WERI-Rb-1 (cell line): ENCODE measurements around the gene NRG3.

Source experiments
- DNase-seq: peaks from one replicate; pipeline ENCODE4 v3.0.0-alpha.2; 2020
- H3K27ac ChIP-seq: fragments of 250-450 bp; sonication (Bioruptor Pico); 2 replicates; pipeline ENCODE4 v1.5.1; 2020; ENCODE audit warnings: mild to moderate bottlenecking, moderate library complexity
- H3K27me3 ChIP-seq: fragments of 250-450 bp; sonication (Bioruptor Pico); 2 replicates; pipeline ENCODE4 v1.5.1; 2021; ENCODE audit warnings: mild to moderate bottlenecking, low read depth, moderate library complexity; ENCODE audit not compliant: insufficient read depth, severe bottlenecking
- H3K36me3 ChIP-seq: fragments of 250-450 bp; sonication (Bioruptor Pico); 2 replicates; pipeline ENCODE4 v1.5.1; 2020; ENCODE audit warnings: mild to moderate bottlenecking, moderate library complexity
- H3K4me3 ChIP-seq: 2 replicates; pipeline ENCODE4 v1.5.1; 2011; ENCODE audit warnings: low read depth, mild to moderate bottlenecking, control low read depth, low read length
- H3K9me3 ChIP-seq: fragments of 250-450 bp; sonication (Bioruptor Pico); 2 replicates; pipeline ENCODE4 v1.5.1; 2021; ENCODE audit warnings: mild to moderate bottlenecking, moderate library complexity; ENCODE audit not compliant: severe bottlenecking
- TF ChIP-seq, protein P1 (sequence below): IDR thresholded peaks from 2 replicates; pipeline ENCODE4 v1.5.1; 2011; ENCODE audit warnings: low read depth, mild to moderate bottlenecking, control low read depth, inconsistent platforms, low read length

The NRG3 gene

GRCh38 chr10:82692458-82692857 lies 817.5 kb downstream of the NRG3 start:
- Histone ChIP-seq H3K27ac (no peak overlapping the region), H3K36me3 (no peaks in the 10 kb centered on the region), H3K4me3 (no peak overlapping the region), H3K27me3 (no peaks in the 10 kb centered on the region), H3K9me3 (peaks cover 2% of the 10 kb centered on the region)
- no peak for DNase-seq
- TF ChIP-seq, protein P1, sequence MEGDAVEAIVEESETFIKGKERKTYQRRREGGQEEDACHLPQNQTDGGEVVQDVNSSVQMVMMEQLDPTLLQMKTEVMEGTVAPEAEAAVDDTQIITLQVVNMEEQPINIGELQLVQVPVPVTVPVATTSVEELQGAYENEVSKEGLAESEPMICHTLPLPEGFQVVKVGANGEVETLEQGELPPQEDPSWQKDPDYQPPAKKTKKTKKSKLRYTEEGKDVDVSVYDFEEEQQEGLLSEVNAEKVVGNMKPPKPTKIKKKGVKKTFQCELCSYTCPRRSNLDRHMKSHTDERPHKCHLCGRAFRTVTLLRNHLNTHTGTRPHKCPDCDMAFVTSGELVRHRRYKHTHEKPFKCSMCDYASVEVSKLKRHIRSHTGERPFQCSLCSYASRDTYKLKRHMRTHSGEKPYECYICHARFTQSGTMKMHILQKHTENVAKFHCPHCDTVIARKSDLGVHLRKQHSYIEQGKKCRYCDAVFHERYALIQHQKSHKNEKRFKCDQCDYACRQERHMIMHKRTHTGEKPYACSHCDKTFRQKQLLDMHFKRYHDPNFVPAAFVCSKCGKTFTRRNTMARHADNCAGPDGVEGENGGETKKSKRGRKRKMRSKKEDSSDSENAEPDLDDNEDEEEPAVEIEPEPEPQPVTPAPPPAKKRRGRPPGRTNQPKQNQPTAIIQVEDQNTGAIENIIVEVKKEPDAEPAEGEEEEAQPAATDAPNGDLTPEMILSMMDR = no peak

GRCh38 chr10:82721831-82722230 lies 846.8 kb downstream of the NRG3 start:
- TF ChIP-seq, protein P1 = no peak
- H3K9me3 ChIP-seq = no peaks in the 10 kb centered on the region
- DNase-seq = no peak
- no peak overlapping the region for H3K27ac ChIP-seq
- no peak overlapping the region for H3K4me3 ChIP-seq
- no peaks in the 10 kb centered on the region for H3K27me3 ChIP-seq
- H3K36me3 ChIP-seq = no peaks in the 10 kb centered on the region

DNA sequence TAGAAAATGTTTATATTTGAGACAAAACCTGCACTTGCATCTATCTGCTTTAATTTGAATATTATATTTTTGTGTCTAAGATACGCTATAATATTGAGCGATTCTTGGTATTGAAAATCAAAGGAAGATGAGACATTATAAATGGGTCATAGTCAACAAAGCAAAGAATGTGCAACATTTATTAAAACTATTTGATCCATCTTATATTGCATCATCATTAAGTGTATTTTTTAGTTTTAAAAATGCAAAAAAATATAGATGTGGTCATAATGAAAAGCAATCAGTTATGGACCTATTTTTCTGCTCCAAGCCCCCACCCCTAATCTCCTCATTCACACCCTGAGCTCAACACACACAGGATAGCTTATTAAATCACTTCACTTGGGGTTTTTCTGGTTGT lies 847.3 kb downstream of the NRG3 start:
- Histone ChIP-seq H3K36me3 (no peaks in the 10 kb centered on the region), H3K9me3 (no peaks in the 10 kb centered on the region), H3K27me3 (no peaks in the 10 kb centered on the region), H3K27ac (no peak overlapping the region), H3K4me3 (no peak overlapping the region)
- TF ChIP-seq, protein P1 = no peak
- DNase-seq = no peak

DNA sequence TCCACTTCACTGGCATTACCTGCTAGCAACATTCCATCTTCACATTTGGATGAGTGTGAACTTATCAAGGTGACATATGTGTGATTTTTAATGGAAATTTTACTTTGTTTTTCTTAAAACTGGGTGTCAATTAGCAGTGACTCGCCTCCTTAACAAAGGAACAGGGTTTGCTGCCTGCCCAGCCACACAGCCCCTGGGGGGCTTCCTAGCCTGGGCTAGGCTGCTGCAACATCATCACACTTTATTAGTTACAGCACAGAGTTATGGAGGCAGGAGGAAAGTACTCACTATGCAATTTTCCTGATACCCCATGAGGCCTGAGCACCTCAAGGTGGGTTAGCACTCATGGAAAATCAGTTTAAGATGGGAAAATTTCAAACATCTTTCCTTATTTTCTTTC lies 861.3 kb downstream of the NRG3 start:
- no peaks in the 10 kb centered on the region for H3K36me3 ChIP-seq
- H3K4me3 ChIP-seq = no peak overlapping the region
- no peak overlapping the region for H3K27ac ChIP-seq
- H3K27me3 ChIP-seq = no peaks in the 10 kb centered on the region
- TF ChIP-seq, protein P1 = no peak
- no peaks in the 10 kb centered on the region for H3K9me3 ChIP-seq
- DNase-seq = no peak

DNA sequence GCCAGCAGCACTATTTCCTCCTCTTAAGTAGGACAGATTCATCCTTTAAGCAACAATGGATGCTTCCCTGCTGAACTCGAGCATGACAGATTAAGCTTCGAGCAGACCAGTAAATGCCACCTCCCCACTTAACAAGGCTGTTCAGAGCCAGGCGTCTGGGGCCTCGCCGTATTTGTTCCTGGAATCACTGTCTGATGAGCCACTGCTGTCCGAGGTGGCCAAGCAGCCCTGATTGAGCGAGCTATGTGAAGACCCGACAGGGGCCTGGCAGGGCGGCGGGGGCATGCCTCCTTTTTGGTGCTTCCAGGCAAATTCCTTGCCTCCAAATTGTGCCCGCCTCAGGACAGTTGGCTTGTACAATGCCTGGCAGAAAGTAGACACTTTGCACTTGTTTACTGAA lies 862.6 kb downstream of the NRG3 start:
- DNase-seq = peak; percentile 53
- H3K27me3 ChIP-seq = no peaks in the 10 kb centered on the region
- H3K9me3 ChIP-seq = no peaks in the 10 kb centered on the region
- H3K4me3 ChIP-seq = no peak overlapping the region
- H3K36me3 ChIP-seq = no peaks in the 10 kb centered on the region
- TF ChIP-seq, protein P1 = no peak
- H3K27ac ChIP-seq = no peak overlapping the region

DNA sequence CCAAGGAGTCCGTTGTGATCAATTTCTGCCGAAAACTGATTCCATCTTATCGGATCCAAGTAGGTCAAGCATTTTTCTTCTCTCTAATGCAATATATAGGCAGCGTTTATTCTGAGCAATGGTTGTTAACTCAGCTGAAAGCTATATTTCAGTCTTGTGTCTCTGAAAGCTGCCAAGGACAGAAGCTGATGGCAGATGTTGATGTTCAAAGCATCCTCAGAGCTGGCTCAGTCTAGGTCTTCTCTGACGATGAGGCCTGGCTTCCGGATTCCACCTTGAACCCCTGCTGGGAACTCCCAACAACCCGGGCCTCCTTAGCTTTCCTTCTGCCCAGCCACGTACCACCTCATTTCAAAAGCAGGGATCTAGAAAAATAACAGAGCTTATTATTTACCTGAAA lies 863.6 kb downstream of the NRG3 start:
- TF ChIP-seq, protein P1 = no peak
- DNase-seq = no peak
- Histone ChIP-seq H3K9me3 (no peaks in the 10 kb centered on the region), H3K27ac (no peak overlapping the region), H3K27me3 (no peaks in the 10 kb centered on the region), H3K4me3 (no peak overlapping the region), H3K36me3 (no peaks in the 10 kb centered on the region)
